H1 (cell line): Measurements from ENCODE around the gene GNAI2. TPM values are rescaled to one million over a fixed set of nuclear protein-coding genes. Genes with fewer than 3 reads are reported as not detected.

ENCODE experiments used
- CEBPB ChIP-seq: IDR thresholded peaks from 2 replicates; pipeline ENCODE4 v1.6.1; 2012; ENCODE audit warnings: low read depth, low read length
- CREB1 ChIP-seq: IDR thresholded peaks from 2 replicates; pipeline ENCODE4 v1.6.1; 2012; ENCODE audit warnings: inconsistent platforms
- CTBP2 ChIP-seq: IDR thresholded peaks from 2 replicates; pipeline ENCODE4 v1.7.0; 2011; ENCODE audit warnings: borderline replicate concordance, mild to moderate bottlenecking, moderate library complexity, mixed read lengths, low read length; ENCODE audit not compliant: insufficient read depth, insufficient read length
- E2F6 ChIP-seq: IDR thresholded peaks from 2 replicates; pipeline ENCODE4 v1.6.1; 2012; ENCODE audit warnings: inconsistent platforms
- EP300 ChIP-seq, 2 experiments: IDR thresholded peaks; 1 replicate in 1 of 2; 2 replicates in 1 of 2; pipeline ENCODE4 v1.6.1; 2011 to 2012; ENCODE audit warnings: low read depth in 2 of 2, low read length in 2 of 2, mild to moderate bottlenecking in 2 of 2, borderline replicate concordance in 1 of 2, inconsistent platforms in 1 of 2, moderate library complexity in 1 of 2
- FOSL1 ChIP-seq: IDR thresholded peaks from 2 replicates; pipeline ENCODE4 v1.6.1; 2011; ENCODE audit warnings: mild to moderate bottlenecking, low read depth, low read length, moderate library complexity; ENCODE audit not compliant: insufficient read depth
- JUND ChIP-seq: IDR thresholded peaks from 2 replicates; pipeline ENCODE4 v1.6.1; 2011; ENCODE audit warnings: mild to moderate bottlenecking, improper control_type of control experiment, low read length
- MAFK ChIP-seq: IDR thresholded peaks from 2 replicates; pipeline ENCODE4 v1.6.1; 2012; ENCODE audit warnings: low read depth, mild to moderate bottlenecking, improper control_type of control experiment, low read length
- NANOG ChIP-seq: IDR thresholded peaks from 2 replicates; pipeline ENCODE4 v1.6.1; 2011; ENCODE audit warnings: low read length, low read depth, mild to moderate bottlenecking, inconsistent platforms; ENCODE audit not compliant: insufficient read depth, poor library complexity, severe bottlenecking
- NRF1 ChIP-seq: IDR thresholded peaks from 2 replicates; pipeline ENCODE4 v1.6.1; 2011; ENCODE audit warnings: mild to moderate bottlenecking, low read depth, low read length, improper control_type of control experiment
- POLR2AphosphoS5 ChIP-seq: IDR thresholded peaks from 2 replicates; pipeline ENCODE4 v1.6.1; 2011; ENCODE audit warnings: low read depth, low read length
- POU5F1 ChIP-seq: IDR thresholded peaks from 2 replicates; pipeline ENCODE4 v1.6.1; 2011; ENCODE audit warnings: low read depth, mild to moderate bottlenecking, low read length, moderate library complexity
- SIN3A ChIP-seq, 2 experiments: IDR thresholded peaks in 1 of 2; conservative IDR thresholded peaks in 1 of 2; 2 replicates each; pipeline ENCODE4 v1.6.1; 2011 to 2012; ENCODE audit warnings: low read length in 2 of 2, improper control_type of control experiment in 1 of 2, low read depth in 1 of 2, mild to moderate bottlenecking in 1 of 2
- SIX5 ChIP-seq: IDR thresholded peaks from 2 replicates; pipeline ENCODE4 v1.6.1; 2011; ENCODE audit warnings: mild to moderate bottlenecking, low read depth, low read length
- SRF ChIP-seq: IDR thresholded peaks from 2 replicates; pipeline ENCODE4 v1.6.1; 2011; ENCODE audit warnings: mild to moderate bottlenecking, low read depth, low read length, moderate library complexity
- TBP ChIP-seq: IDR thresholded peaks from 2 replicates; pipeline ENCODE4 v1.6.1; 2011; ENCODE audit warnings: low read depth, low read length, improper control_type of control experiment
- TEAD4 ChIP-seq: IDR thresholded peaks from 2 replicates; pipeline ENCODE4 v1.6.1; 2012; ENCODE audit warnings: low read depth, low read length, inconsistent platforms, mixed read lengths
- ZNF274 ChIP-seq: IDR thresholded peaks from 2 replicates; pipeline ENCODE4 v1.7.0; 2012; ENCODE audit warnings: low read length, borderline replicate concordance; ENCODE audit errors: extremely low read depth
- polyA plus RNA-seq, 7 experiments: library from polyadenylated mRNA; depleted of rRNA in 3 of 7; stranded (reverse) in 5 of 7; unstranded in 2 of 7; fragments of >200 nt in 5 of 7; fragments of 200-250 nt in 2 of 7; gene quantifications; 1 replicate in 5 of 7; 2 replicates in 1 of 7; 4 replicates in 1 of 7; pipeline versions ENCODE4 v1.2.1 to v1.2.3, GENCODE V29; 2011 to 2013; ENCODE audit warnings: missing spikeins in 2 of 7, mixed read lengths in 2 of 7
- total RNA-seq: library from RNA; stranded (reverse); fragmentation: NEBNext Ultra II Directional; extraction: Animal tissue kit (Norgen Biotek cat#: 25700); gene quantifications from 2 replicates; pipeline ENCODE4 v1.2.1, GENCODE V29; 2021
- TF ChIP-seq, protein P1 (sequence below), 3 experiments: IDR thresholded peaks; 1 replicate in 2 of 3; 2 replicates in 1 of 3; pipeline versions ENCODE4 v1.5.1 to v1.6.1; 2011; ENCODE audit warnings: low read length in 3 of 3, mild to moderate bottlenecking in 3 of 3, inconsistent platforms in 2 of 3, low read depth in 1 of 3, moderate library complexity in 1 of 3; ENCODE audit not compliant: insufficient read depth in 1 of 3; ENCODE audit errors: control extremely low read depth in 1 of 3
- TF ChIP-seq, protein P2 (sequence below): IDR thresholded peaks from 2 replicates; pipeline ENCODE4 v1.6.1; 2012; ENCODE audit warnings: inconsistent platforms

Gene GNAI2
- total and polyA plus RNA-seq, 2 of the 8 experiments (the other 6 are each of a cell fraction or from before 2014, with no cell fraction given): 168 to 539 TPM

DNA sequence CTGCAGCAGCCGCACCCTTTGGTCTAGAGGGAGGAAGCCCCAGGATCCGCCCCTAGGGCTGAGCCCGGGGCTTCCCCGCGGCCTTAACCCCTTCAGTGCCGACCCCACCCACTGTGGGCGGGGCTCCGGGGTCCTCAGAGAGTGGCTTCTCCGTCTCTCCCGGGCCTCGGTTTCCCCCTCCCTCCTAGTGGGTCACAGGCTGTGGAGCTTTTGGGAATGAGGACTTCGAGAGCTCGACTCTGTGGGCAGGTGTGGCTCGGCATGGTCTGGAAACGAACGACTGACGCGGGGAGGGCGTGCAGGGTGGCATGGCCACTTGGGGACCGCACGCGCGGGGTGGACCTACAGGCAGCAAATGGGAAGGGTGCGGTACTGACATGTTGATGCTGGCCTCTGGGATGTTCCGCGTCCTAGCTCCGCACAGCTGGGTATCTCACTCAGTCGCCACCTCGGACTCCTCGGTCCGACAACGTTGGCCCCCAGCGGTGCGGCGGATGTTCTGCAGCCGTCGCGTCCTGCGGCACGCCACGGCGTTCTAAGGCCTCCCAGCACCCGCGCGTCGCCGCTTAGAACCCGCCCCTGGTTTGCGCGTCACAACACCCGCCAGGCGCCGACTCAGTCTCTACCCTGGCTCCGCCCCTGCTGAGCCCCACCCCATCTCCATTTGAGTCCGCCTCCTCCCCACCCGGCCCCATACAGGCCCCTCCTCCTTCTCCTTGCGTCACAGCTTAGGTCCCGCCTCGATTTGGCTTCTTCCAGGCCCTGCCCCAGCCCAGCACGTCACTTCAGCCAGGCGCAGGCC is 63.0 kb downstream of the GNAI2 start, which contains the start of the genes HYAL3 and NAA80 (continued):
- TF ChIP-seq, protein P1, sequence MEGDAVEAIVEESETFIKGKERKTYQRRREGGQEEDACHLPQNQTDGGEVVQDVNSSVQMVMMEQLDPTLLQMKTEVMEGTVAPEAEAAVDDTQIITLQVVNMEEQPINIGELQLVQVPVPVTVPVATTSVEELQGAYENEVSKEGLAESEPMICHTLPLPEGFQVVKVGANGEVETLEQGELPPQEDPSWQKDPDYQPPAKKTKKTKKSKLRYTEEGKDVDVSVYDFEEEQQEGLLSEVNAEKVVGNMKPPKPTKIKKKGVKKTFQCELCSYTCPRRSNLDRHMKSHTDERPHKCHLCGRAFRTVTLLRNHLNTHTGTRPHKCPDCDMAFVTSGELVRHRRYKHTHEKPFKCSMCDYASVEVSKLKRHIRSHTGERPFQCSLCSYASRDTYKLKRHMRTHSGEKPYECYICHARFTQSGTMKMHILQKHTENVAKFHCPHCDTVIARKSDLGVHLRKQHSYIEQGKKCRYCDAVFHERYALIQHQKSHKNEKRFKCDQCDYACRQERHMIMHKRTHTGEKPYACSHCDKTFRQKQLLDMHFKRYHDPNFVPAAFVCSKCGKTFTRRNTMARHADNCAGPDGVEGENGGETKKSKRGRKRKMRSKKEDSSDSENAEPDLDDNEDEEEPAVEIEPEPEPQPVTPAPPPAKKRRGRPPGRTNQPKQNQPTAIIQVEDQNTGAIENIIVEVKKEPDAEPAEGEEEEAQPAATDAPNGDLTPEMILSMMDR (IDR thresholded peaks at IDR 0.05; ENCODE audit: control extremely low read depth in 1 of 3, insufficient read depth in 1 of 3, low read depth in 1 of 3, low read length in 3 of 3): peak in 1 of 3 experiments; percentile 8; a peak in 1 of 4 replicates
- TF ChIP-seq CREB1: peak; percentile 93
- TF ChIP-seq SRF: no peak
- TF ChIP-seq POU5F1: no peak
- TF ChIP-seq NANOG: no peak
- TF ChIP-seq EP300 (IDR thresholded peaks at IDR 0.05; ENCODE audit: borderline replicate concordance in 1 of 2, low read depth in 2 of 2, low read length in 2 of 2): no peak
- peak; percentile 53; the same call in 1 of the 2 replicates for TF ChIP-seq POLR2AphosphoS5
- TF ChIP-seq TBP: peak; percentile 7; the same call in 1 of the 2 replicates
- TF ChIP-seq JUND: no peak
- TF ChIP-seq CEBPB: peak; percentile 13; the same call in 1 of the 2 replicates
- no peak for TF ChIP-seq ZNF274
- no peak; the same call in 1 of the 2 replicates for TF ChIP-seq E2F6
- TF ChIP-seq MAFK: no peak
- no peak for TF ChIP-seq NRF1
- no peak for TF ChIP-seq SIX5
- TF ChIP-seq FOSL1: no peak
- no peak for TF ChIP-seq TEAD4
- TF ChIP-seq, protein P2, sequence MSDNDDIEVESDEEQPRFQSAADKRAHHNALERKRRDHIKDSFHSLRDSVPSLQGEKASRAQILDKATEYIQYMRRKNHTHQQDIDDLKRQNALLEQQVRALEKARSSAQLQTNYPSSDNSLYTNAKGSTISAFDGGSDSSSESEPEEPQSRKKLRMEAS: peak; percentile 62
- peak in 1 of 2 experiments; percentile 89; a peak in 2 of 4 replicates for TF ChIP-seq SIN3A (conservative IDR thresholded peaks at IDR 0.05 in 1 of 2, IDR thresholded peaks at IDR 0.05 in 1 of 2; ENCODE audit: low read depth in 1 of 2, low read length in 2 of 2)
- TF ChIP-seq CTBP2: no peak
